ENCODE results near the gene PIN1. TPM values are rescaled to one million over a fixed set of nuclear protein-coding genes. Genes with fewer than 3 reads are reported as not detected.

PIN1 gene
- polyA plus RNA-seq, 1 donor from 2014 or later, result 268 TPM

DNA sequence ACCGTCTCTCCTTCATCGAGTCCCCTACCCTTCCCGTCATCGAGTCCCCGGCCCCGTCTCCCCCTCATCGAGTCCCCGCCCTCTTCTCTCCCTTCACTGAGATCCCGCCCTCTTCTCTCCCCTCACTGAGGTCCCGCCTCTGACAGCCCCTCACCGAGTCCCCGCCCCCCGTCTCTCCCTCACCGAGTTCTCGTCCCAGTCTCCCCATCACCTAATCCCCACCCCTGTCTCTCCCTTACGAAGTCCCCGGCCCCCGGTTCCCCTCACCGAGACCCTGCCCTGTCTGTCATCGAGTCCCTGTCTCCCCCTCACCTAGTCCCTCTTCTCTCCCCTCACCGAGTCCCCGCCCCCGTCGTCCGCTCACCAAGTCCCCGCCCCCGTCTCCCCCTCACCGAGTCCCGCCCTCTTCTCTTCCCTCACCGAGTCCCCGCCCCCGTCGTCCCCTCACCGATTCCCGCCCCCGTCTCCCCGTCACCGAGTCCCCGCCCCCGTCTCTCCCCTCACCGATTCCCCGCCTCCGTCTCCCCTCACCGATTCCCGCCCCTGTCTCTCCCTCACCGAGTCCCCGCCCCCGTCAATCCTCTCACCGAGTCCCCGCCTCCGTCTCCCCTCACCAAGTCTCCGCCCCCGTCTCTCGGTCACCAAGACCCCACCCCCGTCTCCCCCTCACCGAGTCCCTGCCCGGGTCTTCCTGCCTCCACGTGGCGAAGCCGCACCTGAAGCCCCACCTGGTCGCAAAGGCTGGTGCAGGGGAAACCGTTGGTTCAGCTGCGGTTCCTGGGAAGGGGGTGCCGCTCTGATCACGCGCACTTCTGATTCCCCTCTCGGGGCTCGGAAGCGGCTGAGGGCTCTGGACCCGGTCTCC lies 42.7 kb upstream of the PIN1 start:
- no peaks in the 10 kb centered on the region for H4K20me1 ChIP-seq (ENCODE audit: insufficient read depth)
- H3K79me2 ChIP-seq (replicated peaks; ENCODE audit: insufficient read depth, low read length), result no peaks in the 10 kb centered on the region
- peak overlapping the region; percentile 91 for H2AFZ ChIP-seq (ENCODE audit: low read depth, low read length)
- no peaks in the 10 kb centered on the region for H3K36me3 ChIP-seq (ENCODE audit: insufficient read depth, low read length)
- peak overlapping the region; percentile 62 for H3K4me2 ChIP-seq (ENCODE audit: low read length)
- no peaks in the 10 kb centered on the region for H3K9me3 ChIP-seq (ENCODE audit: low read length)
- H3K27ac ChIP-seq (ENCODE audit: low read length), result peak overlapping the region; percentile 93
- TF ChIP-seq TAF1 (IDR thresholded peaks at IDR 0.05; ENCODE audit: low read depth) (no peak), REST (IDR thresholded peaks at IDR 0.05; ENCODE audit: borderline replicate concordance) (peak; percentile 57), POLR2AphosphoS5 (IDR thresholded peaks at IDR 0.05) (peak; percentile 85), SMC3 (conservative IDR thresholded peaks at IDR 0.05; ENCODE audit: poor library complexity) (no peak), MXI1 (conservative IDR thresholded peaks at IDR 0.05; ENCODE audit: poor library complexity, severe bottlenecking) (peak; percentile 94)
- TF ChIP-seq, protein P1, sequence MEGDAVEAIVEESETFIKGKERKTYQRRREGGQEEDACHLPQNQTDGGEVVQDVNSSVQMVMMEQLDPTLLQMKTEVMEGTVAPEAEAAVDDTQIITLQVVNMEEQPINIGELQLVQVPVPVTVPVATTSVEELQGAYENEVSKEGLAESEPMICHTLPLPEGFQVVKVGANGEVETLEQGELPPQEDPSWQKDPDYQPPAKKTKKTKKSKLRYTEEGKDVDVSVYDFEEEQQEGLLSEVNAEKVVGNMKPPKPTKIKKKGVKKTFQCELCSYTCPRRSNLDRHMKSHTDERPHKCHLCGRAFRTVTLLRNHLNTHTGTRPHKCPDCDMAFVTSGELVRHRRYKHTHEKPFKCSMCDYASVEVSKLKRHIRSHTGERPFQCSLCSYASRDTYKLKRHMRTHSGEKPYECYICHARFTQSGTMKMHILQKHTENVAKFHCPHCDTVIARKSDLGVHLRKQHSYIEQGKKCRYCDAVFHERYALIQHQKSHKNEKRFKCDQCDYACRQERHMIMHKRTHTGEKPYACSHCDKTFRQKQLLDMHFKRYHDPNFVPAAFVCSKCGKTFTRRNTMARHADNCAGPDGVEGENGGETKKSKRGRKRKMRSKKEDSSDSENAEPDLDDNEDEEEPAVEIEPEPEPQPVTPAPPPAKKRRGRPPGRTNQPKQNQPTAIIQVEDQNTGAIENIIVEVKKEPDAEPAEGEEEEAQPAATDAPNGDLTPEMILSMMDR (IDR thresholded peaks at IDR 0.05; ENCODE audit: poor library complexity, severe bottlenecking), result peak; percentile 34
- H3K4me3 ChIP-seq (ENCODE audit: low read length), result peak overlapping the region; percentile 78
- peak overlapping the region; percentile 95 for H3K9ac ChIP-seq (ENCODE audit: low read length)
- no peaks in the 10 kb centered on the region for H3K27me3 ChIP-seq (ENCODE audit: insufficient read depth, low read depth, low read length)
- H3K9me2 ChIP-seq (ENCODE audit: insufficient read depth, low read length), result no peaks in the 10 kb centered on the region
- no peaks in the 10 kb centered on the region for H3F3A ChIP-seq (ENCODE audit: insufficient read depth, low read length, poor library complexity, severe bottlenecking)

DNA sequence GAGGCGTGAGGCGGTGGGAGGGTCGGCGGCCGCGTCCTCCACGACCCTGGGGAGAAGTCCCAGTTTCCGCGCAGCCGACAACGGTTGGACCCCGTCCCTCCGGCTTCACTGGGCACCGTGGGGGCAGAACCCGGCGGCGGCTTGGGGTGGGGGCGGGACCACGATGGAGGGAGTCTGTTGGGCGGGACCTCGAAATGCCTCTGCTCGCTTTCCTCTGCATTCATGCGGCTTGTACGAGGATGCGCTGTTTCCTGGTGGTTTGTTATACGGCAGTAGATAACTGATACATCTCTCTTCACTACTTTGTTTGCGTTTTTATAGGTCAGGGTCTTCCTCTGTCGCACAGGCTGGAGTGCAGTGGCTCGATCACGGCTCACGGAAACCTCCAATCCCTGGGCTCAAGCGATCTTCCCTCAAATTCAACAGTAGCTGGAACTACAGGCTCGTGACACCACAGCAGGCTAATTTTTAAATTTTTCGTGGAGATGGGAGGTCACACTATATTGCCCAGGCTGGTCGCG lies 42.0 kb upstream of the PIN1 start:
- TF ChIP-seq SMC3 (conservative IDR thresholded peaks at IDR 0.05; ENCODE audit: poor library complexity) (no peak), REST (IDR thresholded peaks at IDR 0.05; ENCODE audit: borderline replicate concordance) (no peak), MXI1 (conservative IDR thresholded peaks at IDR 0.05; ENCODE audit: poor library complexity, severe bottlenecking) (peak; percentile 66), POLR2AphosphoS5 (IDR thresholded peaks at IDR 0.05) (no peak)
- TF ChIP-seq, protein P1 (IDR thresholded peaks at IDR 0.05; ENCODE audit: poor library complexity, severe bottlenecking), result no peak
- H3K79me2 ChIP-seq (replicated peaks; ENCODE audit: insufficient read depth, low read length), result no peaks in the 10 kb centered on the region

More for the DNA sequence above, 42.0 kb upstream of the PIN1 start:
- H3K27ac ChIP-seq (ENCODE audit: low read length), result peak overlapping the region; percentile 93
- no peaks in the 10 kb centered on the region for H3K9me3 ChIP-seq (ENCODE audit: low read length)
- H3K4me3 ChIP-seq (ENCODE audit: low read length), result peak overlapping the region; percentile 78
- H2AFZ ChIP-seq (ENCODE audit: low read depth, low read length), result peak overlapping the region; percentile 91
- H3K27me3 ChIP-seq (ENCODE audit: insufficient read depth, low read depth, low read length), result no peaks in the 10 kb centered on the region
- no peaks in the 10 kb centered on the region for H3K9me2 ChIP-seq (ENCODE audit: insufficient read depth, low read length)
- H3K4me2 ChIP-seq (ENCODE audit: low read length), result peak overlapping the region; percentile 62
- no peaks in the 10 kb centered on the region for H3K36me3 ChIP-seq (ENCODE audit: insufficient read depth, low read length)
- H3K9ac ChIP-seq (ENCODE audit: low read length), result peak overlapping the region; percentile 95
- H4K20me1 ChIP-seq (ENCODE audit: insufficient read depth), result no peaks in the 10 kb centered on the region
- no peaks in the 10 kb centered on the region for H3F3A ChIP-seq (ENCODE audit: insufficient read depth, low read length, poor library complexity, severe bottlenecking)
